ENCODE measurements around the gene NOP16.
A peak's percentile ranks its signal among the peaks of the same experiment; 100 is the strongest.

NOP16 gene

GRCh38 chr5:176388003-176388443, 375 bp downstream of the NOP16 start:
- no peaks in the 10 kb centered on the region for H3K27me3 ChIP-seq (ENCODE audit: insufficient read depth, low read depth, severe bottlenecking)
- no peak for TF ChIP-seq CTCF (IDR thresholded peaks at IDR 0.05; ENCODE audit: low read depth, low read length)
- no peak for DNase-seq
- H3K27ac ChIP-seq: peak overlapping the region; percentile 98
- H3K4me3 ChIP-seq (ENCODE audit: low read depth, low read length): peak overlapping the region; percentile 67
- H3K36me3 ChIP-seq: peaks cover 64% of the 10 kb centered on the region
- H3K9me3 ChIP-seq (ENCODE audit: severe bottlenecking): no peaks in the 10 kb centered on the region

- no peak for DNase-seq
- TF ChIP-seq CTCF (IDR thresholded peaks at IDR 0.05; ENCODE audit: low read depth, low read length): no peak
- no peaks in the 10 kb centered on the region for H3K9me3 ChIP-seq (ENCODE audit: severe bottlenecking)
- peak overlapping the region; percentile 98; the same call in 1 of the 2 replicates for H3K27ac ChIP-seq
- H3K27me3 ChIP-seq (ENCODE audit: insufficient read depth, low read depth, severe bottlenecking): no peaks in the 10 kb centered on the region
- peak overlapping the region; percentile 67 for H3K4me3 ChIP-seq (ENCODE audit: low read depth, low read length)
- peaks cover 69% of the 10 kb centered on the region for H3K36me3 ChIP-seq
These were observed 943 bp downstream of the NOP16 start for GRCh38 chr5:176387384-176387925.

- DNase-seq: no peak
- Histone ChIP-seq H3K36me3 (peaks cover 62% of the 10 kb centered on the region), H3K9me3 (ENCODE audit: severe bottlenecking) (no peaks in the 10 kb centered on the region), H3K27ac (no peak overlapping the region), H3K4me3 (ENCODE audit: low read depth, low read length) (no peak overlapping the region), H3K27me3 (ENCODE audit: insufficient read depth, low read depth, severe bottlenecking) (no peaks in the 10 kb centered on the region)
- TF ChIP-seq CTCF (IDR thresholded peaks at IDR 0.05; ENCODE audit: low read depth, low read length): no peak
These were observed 1.9 kb downstream of the NOP16 start for GRCh38 chr5:176386491-176386890.

- H3K27ac ChIP-seq: no peak overlapping the region
- peaks cover 48% of the 10 kb centered on the region for H3K36me3 ChIP-seq
- no peak overlapping the region for H3K4me3 ChIP-seq (ENCODE audit: low read depth, low read length)
- no peaks in the 10 kb centered on the region for H3K9me3 ChIP-seq (ENCODE audit: severe bottlenecking)
- no peak for DNase-seq
- TF ChIP-seq CTCF (IDR thresholded peaks at IDR 0.05; ENCODE audit: low read depth, low read length): no peak
- H3K27me3 ChIP-seq (ENCODE audit: insufficient read depth, low read depth, severe bottlenecking): no peaks in the 10 kb centered on the region
These were observed 3.4 kb downstream of the NOP16 start for GRCh38 chr5:176384991-176385390.

GRCh38 chr5:176384366-176384930, 4.0 kb downstream of the NOP16 start:
- Histone ChIP-seq H3K36me3 (peaks cover 48% of the 10 kb centered on the region), H3K9me3 (ENCODE audit: severe bottlenecking) (no peaks in the 10 kb centered on the region), H3K27ac (no peak overlapping the region), H3K4me3 (ENCODE audit: low read depth, low read length) (no peak overlapping the region), H3K27me3 (ENCODE audit: insufficient read depth, low read depth, severe bottlenecking) (no peaks in the 10 kb centered on the region)
- DNase-seq: no peak
- no peak for TF ChIP-seq CTCF (IDR thresholded peaks at IDR 0.05; ENCODE audit: low read depth, low read length)

- H3K9me3 ChIP-seq (ENCODE audit: severe bottlenecking): no peaks in the 10 kb centered on the region
- TF ChIP-seq CTCF (IDR thresholded peaks at IDR 0.05; ENCODE audit: low read depth, low read length): no peak
- no peak overlapping the region for H3K27ac ChIP-seq
These were observed 4.4 kb downstream of the NOP16 start for GRCh38 chr5:176383961-176384360.

More at GRCh38 chr5:176383961-176384360, 4.4 kb downstream of the NOP16 start:
- DNase-seq: no peak
- Histone ChIP-seq H3K36me3 (peaks cover 48% of the 10 kb centered on the region), H3K4me3 (ENCODE audit: low read depth, low read length) (no peak overlapping the region), H3K27me3 (ENCODE audit: insufficient read depth, low read depth, severe bottlenecking) (no peaks in the 10 kb centered on the region)
